Fibroblast of lung (primary cell): ENCODE measurements around the gene FAT2.

Experiments
- EZH2 ChIP-seq: IDR thresholded peaks from 2 replicates; pipeline ENCODE4 v1.5.1; 2012; ENCODE audit warnings: low read length, control low read depth, mild to moderate bottlenecking; ENCODE audit errors: missing control alignments
- TF ChIP-seq, protein P1 (sequence below), 2 donors: IDR thresholded peaks in 1 of 2; conservative IDR thresholded peaks in 1 of 2; 1 replicate in 1 of 2; 2 replicates in 1 of 2; pipeline ENCODE4 v1.5.1; 2011 to 2012; ENCODE audit warnings: low read length in 2 of 2, control low read depth in 1 of 2, inconsistent platforms in 1 of 2, low read depth in 1 of 2, mild to moderate bottlenecking in 1 of 2

DNA sequence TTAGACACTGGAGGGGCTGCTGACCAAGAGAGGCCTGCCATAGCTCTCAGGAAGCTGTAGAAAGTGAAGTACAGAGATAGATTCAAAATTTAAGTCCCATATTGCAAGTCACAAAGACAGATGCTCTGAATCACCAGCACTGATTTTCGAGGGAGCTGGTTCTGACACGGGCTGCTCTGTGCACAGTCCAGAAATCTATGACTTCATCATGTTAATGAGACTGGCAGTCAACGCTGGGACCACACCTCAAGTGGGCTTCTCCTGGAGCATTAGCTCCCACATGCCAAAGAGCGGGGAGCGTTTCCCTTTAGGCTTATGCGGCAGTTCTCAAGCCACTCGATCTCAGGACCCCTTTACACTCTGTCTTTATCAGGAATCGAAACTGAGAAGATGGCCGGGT, 34.2 kb upstream of the FAT2 start:
- TF ChIP-seq, protein P1, sequence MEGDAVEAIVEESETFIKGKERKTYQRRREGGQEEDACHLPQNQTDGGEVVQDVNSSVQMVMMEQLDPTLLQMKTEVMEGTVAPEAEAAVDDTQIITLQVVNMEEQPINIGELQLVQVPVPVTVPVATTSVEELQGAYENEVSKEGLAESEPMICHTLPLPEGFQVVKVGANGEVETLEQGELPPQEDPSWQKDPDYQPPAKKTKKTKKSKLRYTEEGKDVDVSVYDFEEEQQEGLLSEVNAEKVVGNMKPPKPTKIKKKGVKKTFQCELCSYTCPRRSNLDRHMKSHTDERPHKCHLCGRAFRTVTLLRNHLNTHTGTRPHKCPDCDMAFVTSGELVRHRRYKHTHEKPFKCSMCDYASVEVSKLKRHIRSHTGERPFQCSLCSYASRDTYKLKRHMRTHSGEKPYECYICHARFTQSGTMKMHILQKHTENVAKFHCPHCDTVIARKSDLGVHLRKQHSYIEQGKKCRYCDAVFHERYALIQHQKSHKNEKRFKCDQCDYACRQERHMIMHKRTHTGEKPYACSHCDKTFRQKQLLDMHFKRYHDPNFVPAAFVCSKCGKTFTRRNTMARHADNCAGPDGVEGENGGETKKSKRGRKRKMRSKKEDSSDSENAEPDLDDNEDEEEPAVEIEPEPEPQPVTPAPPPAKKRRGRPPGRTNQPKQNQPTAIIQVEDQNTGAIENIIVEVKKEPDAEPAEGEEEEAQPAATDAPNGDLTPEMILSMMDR (conservative IDR thresholded peaks at IDR 0.05 in 1 of 2, IDR thresholded peaks at IDR 0.05 in 1 of 2; ENCODE audit: low read depth in 1 of 2, low read length in 2 of 2): no peak
- no peak for TF ChIP-seq EZH2
